GM19193 (cell line): ENCODE results near the gene PARM1.

Experiments
- POLR2A ChIP-seq: IDR thresholded peaks from 4 replicates; pipeline ENCODE4 v1.6.1; 2011; ENCODE audit not compliant: insufficient read depth, insufficient read length; ENCODE audit errors: extremely low read depth

PARM1 gene

GRCh38 chr4:74997948-74998729 lies 65.2 kb downstream of the PARM1 start:
- TF ChIP-seq POLR2A, result no peak

- no peak for TF ChIP-seq POLR2A
Measured at GRCh38 chr4:74999714-75000309, 66.9 kb downstream of the PARM1 start.

- no peak for TF ChIP-seq POLR2A
Measured at GRCh38 chr4:75001871-75002270, 69.0 kb downstream of the PARM1 start.

- TF ChIP-seq POLR2A, result no peak
Measured at GRCh38 chr4:75002381-75002780, 69.5 kb downstream of the PARM1 start.

GRCh38 chr4:75003979-75004378 lies 71.1 kb downstream of the PARM1 start:
- TF ChIP-seq POLR2A, result no peak

GRCh38 chr4:75004755-75005668 lies 72.1 kb downstream of the PARM1 start:
- TF ChIP-seq POLR2A, result no peak

GRCh38 chr4:75005727-75006126 lies 72.8 kb downstream of the PARM1 start:
- no peak for TF ChIP-seq POLR2A

- TF ChIP-seq POLR2A, result no peak
Measured at GRCh38 chr4:75007891-75008290, 75.0 kb downstream of the PARM1 start.

- TF ChIP-seq POLR2A, result no peak
Measured at GRCh38 chr4:75009138-75009537, 76.2 kb downstream of the PARM1 start.

- TF ChIP-seq POLR2A, result no peak
Measured at GRCh38 chr4:75011131-75011795, 78.3 kb downstream of the PARM1 start.

- TF ChIP-seq POLR2A, result no peak
Measured at GRCh38 chr4:75015627-75016026, 82.7 kb downstream of the PARM1 start.

- no peak for TF ChIP-seq POLR2A
Measured at GRCh38 chr4:75016472-75016871, 83.6 kb downstream of the PARM1 start.

GRCh38 chr4:75018811-75019479 lies 86.0 kb downstream of the PARM1 start:
- TF ChIP-seq POLR2A, result no peak

- no peak for TF ChIP-seq POLR2A
Measured at GRCh38 chr4:75025431-75025830, 92.5 kb downstream of the PARM1 start.
